Endothelial cell of umbilical vein (primary cell): ENCODE data around the gene OSBPL8.

Experiments used
- CTCF ChIP-seq, 2 donors: IDR thresholded peaks; 1 replicate in 1 of 2; 2 replicates in 1 of 2; pipeline ENCODE4 v1.5.1; 2011; ENCODE audit warnings: low read length in 2 of 2, mild to moderate bottlenecking in 2 of 2, moderate library complexity in 2 of 2, control low read depth in 1 of 2, inconsistent platforms in 1 of 2, low read depth in 1 of 2; ENCODE audit not compliant: insufficient read depth in 1 of 2; ENCODE audit errors: extremely low read depth in 1 of 2
- EZH2 ChIP-seq: IDR thresholded peaks from 2 replicates; pipeline ENCODE4 v1.6.1; 2012; ENCODE audit warnings: borderline replicate concordance, low read depth, mild to moderate bottlenecking, moderate library complexity, low read length, inconsistent platforms; ENCODE audit not compliant: severe bottlenecking
- GATA2 ChIP-seq: IDR thresholded peaks from 2 replicates; pipeline ENCODE4 v1.7.0; 2011; ENCODE audit warnings: low read depth, mild to moderate bottlenecking, moderate library complexity, mixed read lengths, low read length; ENCODE audit not compliant: insufficient read length, insufficient read depth
- POLR2A ChIP-seq: IDR thresholded peaks from 2 replicates; pipeline ENCODE4 v1.6.1; 2012; ENCODE audit warnings: low read depth, mild to moderate bottlenecking, control low read depth, low read length

DNA sequence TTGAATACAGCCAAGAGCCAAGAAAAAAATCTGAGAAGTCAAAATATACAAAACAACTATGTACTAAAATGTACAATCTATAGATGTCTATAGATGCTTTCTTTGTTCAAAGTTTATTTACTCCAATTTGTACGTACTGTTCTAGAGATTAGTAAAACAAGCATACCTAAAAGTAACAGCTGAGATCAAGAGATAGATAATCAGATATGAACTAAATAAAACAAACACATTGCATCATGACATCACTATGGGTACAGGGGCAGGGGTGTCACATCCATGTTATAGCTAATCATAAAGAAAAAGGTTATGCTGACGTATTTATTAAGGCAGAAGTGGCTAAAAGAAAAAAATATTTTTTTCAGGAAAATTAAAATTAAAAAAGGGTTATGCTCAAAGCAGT, 139.3 kb downstream of the OSBPL8 start:
- no peak for TF ChIP-seq POLR2A
- TF ChIP-seq CTCF (IDR thresholded peaks at IDR 0.05; ENCODE audit: extremely low read depth in 1 of 2, insufficient read depth in 1 of 2, low read depth in 1 of 2, low read length in 2 of 2): no peak
- TF ChIP-seq EZH2: no peak
- no peak for TF ChIP-seq GATA2
